ENCODE measurements around the gene DNAH14.
"Not testable (repeated sequence)": the region's sequence is repeated elsewhere in the genome, so short reads cannot be mapped to it uniquely, and the experiment has no call there.

The DNAH14 gene

DNA sequence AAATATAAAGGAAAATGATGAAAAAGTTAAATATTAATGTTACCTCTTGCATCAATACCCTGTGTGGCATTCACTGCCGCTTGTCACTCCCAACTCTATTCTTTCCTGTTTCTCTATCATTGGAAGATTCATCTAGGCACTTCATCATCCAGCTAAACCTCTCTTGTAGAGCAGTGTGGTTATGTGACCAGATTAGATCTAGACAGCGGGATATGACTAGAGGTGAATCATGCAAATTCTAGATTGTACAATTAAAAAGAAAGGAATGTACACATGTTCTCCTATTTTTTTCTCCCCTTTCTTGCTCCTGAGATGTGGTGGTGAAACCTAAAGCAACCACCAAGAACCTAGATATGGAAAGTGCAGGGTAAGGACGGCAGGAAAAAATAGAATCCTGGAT is 324.3 kb downstream of the DNAH14 start:
- peaks cover 11% of the 10 kb centered on the region for H3K27me3 Mint-ChIP-seq
- H3K27ac Mint-ChIP-seq: no peak overlapping the region
- DNase-seq: no peak
- no peak overlapping the region for H3K4me3 Mint-ChIP-seq
- no peaks in the 10 kb centered on the region for H3K4me1 Mint-ChIP-seq (ENCODE audit: low read depth)
- no peaks in the 10 kb centered on the region for H3K9me3 Mint-ChIP-seq
- H3K36me3 Mint-ChIP-seq (ENCODE audit: low read depth): no peaks in the 10 kb centered on the region

GRCh38 chr1:225254676-225255075 is 325.2 kb downstream of the DNAH14 start:
- H3K27ac Mint-ChIP-seq: no peak overlapping the region
- no peak overlapping the region for H3K4me3 Mint-ChIP-seq
- no peaks in the 10 kb centered on the region for H3K4me1 Mint-ChIP-seq (ENCODE audit: low read depth)
- no peak for DNase-seq
- H3K9me3 Mint-ChIP-seq: no peaks in the 10 kb centered on the region
- H3K27me3 Mint-ChIP-seq: peaks cover 13% of the 10 kb centered on the region
- no peaks in the 10 kb centered on the region for H3K36me3 Mint-ChIP-seq (ENCODE audit: low read depth)

DNA sequence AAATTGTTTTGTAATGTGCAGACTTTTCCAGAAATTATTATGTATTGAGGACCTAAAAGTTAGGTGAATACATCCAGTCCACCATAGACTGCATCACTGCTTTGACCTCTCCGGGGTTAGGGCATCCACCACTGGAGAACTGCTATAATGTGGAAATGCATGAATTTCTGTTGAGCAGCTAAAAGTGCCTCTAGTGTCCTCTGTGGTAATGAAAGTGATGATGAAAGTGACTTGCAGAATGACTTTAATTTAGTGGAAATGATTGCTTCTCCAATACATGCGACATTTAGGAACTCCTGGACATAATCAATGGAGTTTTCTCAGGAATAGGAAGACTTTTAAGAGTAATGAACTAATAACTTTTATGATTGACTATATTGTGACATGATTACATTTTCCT is 327.6 kb downstream of the DNAH14 start:
- Mint-ChIP-seq H3K9me3 (no peaks in the 10 kb centered on the region), H3K4me1 (ENCODE audit: low read depth) (no peaks in the 10 kb centered on the region), H3K4me3 (no peak overlapping the region), H3K36me3 (ENCODE audit: low read depth) (no peaks in the 10 kb centered on the region), H3K27ac (no peak overlapping the region), H3K27me3 (peaks cover 10% of the 10 kb centered on the region)
- no peak for DNase-seq

- Mint-ChIP-seq H3K27me3 (peaks cover 12% of the 10 kb centered on the region), H3K9me3 (no peaks in the 10 kb centered on the region), H3K4me1 (ENCODE audit: low read depth) (no peaks in the 10 kb centered on the region), H3K4me3 (no peak overlapping the region), H3K36me3 (ENCODE audit: low read depth) (no peaks in the 10 kb centered on the region), H3K27ac (no peak overlapping the region)
- DNase-seq: no peak
Measured at GRCh38 chr1:225258811-225259210, 329.3 kb downstream of the DNAH14 start.

- Mint-ChIP-seq H3K4me3 (no peak overlapping the region), H3K4me1 (ENCODE audit: low read depth) (no peaks in the 10 kb centered on the region), H3K27me3 (peaks cover 15% of the 10 kb centered on the region), H3K27ac (no peak overlapping the region), H3K36me3 (ENCODE audit: low read depth) (no peaks in the 10 kb centered on the region), H3K9me3 (no peaks in the 10 kb centered on the region)
- no peak for DNase-seq
Measured at GRCh38 chr1:225259542-225259941, 330.1 kb downstream of the DNAH14 start.

- Mint-ChIP-seq H3K27me3 (peaks cover 16% of the 10 kb centered on the region), H3K9me3 (no peaks in the 10 kb centered on the region), H3K4me3 (no peak overlapping the region), H3K36me3 (ENCODE audit: low read depth) (no peaks in the 10 kb centered on the region), H3K4me1 (ENCODE audit: low read depth) (no peaks in the 10 kb centered on the region), H3K27ac (no peak overlapping the region)
- no peak for DNase-seq
Measured at GRCh38 chr1:225260319-225260718, 330.8 kb downstream of the DNAH14 start.

GRCh38 chr1:225277445-225277844 is 348.0 kb downstream of the DNAH14 start:
- Mint-ChIP-seq H3K4me1 (ENCODE audit: low read depth) (no peaks in the 10 kb centered on the region), H3K4me3 (no peak overlapping the region), H3K36me3 (ENCODE audit: low read depth) (no peaks in the 10 kb centered on the region), H3K27ac (no peak overlapping the region), H3K27me3 (peaks cover 31% of the 10 kb centered on the region), H3K9me3 (peaks cover 12% of the 10 kb centered on the region)
- DNase-seq: no peak

GRCh38 chr1:225280563-225280962 is 351.1 kb downstream of the DNAH14 start:
- no peak overlapping the region for H3K4me3 Mint-ChIP-seq
- H3K27me3 Mint-ChIP-seq: peaks cover 22% of the 10 kb centered on the region
- H3K4me1 Mint-ChIP-seq (ENCODE audit: low read depth): no peaks in the 10 kb centered on the region
- peaks cover 12% of the 10 kb centered on the region for H3K9me3 Mint-ChIP-seq
- no peaks in the 10 kb centered on the region for H3K36me3 Mint-ChIP-seq (ENCODE audit: low read depth)
- no peak for DNase-seq
- no peak overlapping the region for H3K27ac Mint-ChIP-seq

- Mint-ChIP-seq H3K4me3 (no peak overlapping the region), H3K4me1 (ENCODE audit: low read depth) (no peaks in the 10 kb centered on the region), H3K27me3 (peaks cover 10% of the 10 kb centered on the region), H3K9me3 (peaks cover 16% of the 10 kb centered on the region), H3K27ac (no peak overlapping the region), H3K36me3 (ENCODE audit: low read depth) (no peaks in the 10 kb centered on the region)
- no peak for DNase-seq
Measured at GRCh38 chr1:225290244-225290643, 360.8 kb downstream of the DNAH14 start.

DNA sequence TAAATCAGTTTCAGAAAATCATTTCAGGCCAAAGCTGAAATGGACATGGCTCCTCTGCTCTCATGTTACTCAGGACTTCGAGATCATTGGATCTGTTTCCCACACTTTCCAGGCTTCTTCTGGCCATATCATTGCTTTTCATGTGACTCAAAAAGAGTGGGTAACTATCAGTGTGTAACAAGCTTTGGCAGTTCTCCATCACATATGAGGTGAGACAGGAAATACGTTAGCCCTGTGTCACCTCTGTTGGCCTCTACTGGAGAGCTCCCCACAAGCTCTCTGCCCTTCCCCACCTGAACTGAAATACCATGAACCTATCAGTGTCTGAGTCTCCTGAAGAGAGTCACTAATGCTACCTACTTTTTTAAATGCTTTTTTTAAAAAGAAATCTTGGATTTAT is 370.1 kb downstream of the DNAH14 start:
- H3K27ac Mint-ChIP-seq: no peak overlapping the region
- H3K4me3 Mint-ChIP-seq: no peak overlapping the region
- peaks cover 14% of the 10 kb centered on the region for H3K27me3 Mint-ChIP-seq
- no peaks in the 10 kb centered on the region for H3K4me1 Mint-ChIP-seq (ENCODE audit: low read depth)
- DNase-seq: no peak
- H3K9me3 Mint-ChIP-seq: peaks cover 19% of the 10 kb centered on the region
- H3K36me3 Mint-ChIP-seq (ENCODE audit: low read depth): no peaks in the 10 kb centered on the region

GRCh38 chr1:225300381-225300780 is 370.9 kb downstream of the DNAH14 start:
- H3K27me3 Mint-ChIP-seq: peaks cover 14% of the 10 kb centered on the region
- DNase-seq: no peak
- H3K9me3 Mint-ChIP-seq: peaks cover 12% of the 10 kb centered on the region
- H3K4me1 Mint-ChIP-seq (ENCODE audit: low read depth): no peaks in the 10 kb centered on the region
- H3K27ac Mint-ChIP-seq: no peak overlapping the region
- no peaks in the 10 kb centered on the region for H3K36me3 Mint-ChIP-seq (ENCODE audit: low read depth)
- H3K4me3 Mint-ChIP-seq: no peak overlapping the region

DNA sequence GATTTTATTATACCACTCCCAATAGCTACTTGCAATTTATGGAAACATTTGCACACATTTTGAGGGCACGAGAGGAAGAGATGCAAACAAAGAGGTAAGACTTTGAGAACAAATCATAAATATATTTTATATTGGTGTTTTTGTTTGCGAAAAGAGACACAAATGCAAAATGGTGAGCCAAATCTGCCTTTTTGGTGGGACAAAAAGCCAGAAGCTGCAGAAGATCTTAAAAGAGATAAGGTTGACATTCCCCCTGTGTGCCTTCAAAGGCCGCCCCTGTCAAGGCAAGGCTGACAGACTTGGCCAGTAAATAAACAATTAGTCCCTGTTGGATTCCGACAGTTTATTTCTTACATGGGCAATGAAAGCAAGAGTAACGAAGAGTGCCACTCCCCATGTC is 375.5 kb downstream of the DNAH14 start:
- peaks cover 6% of the 10 kb centered on the region for H3K27me3 Mint-ChIP-seq
- no peak overlapping the region for H3K27ac Mint-ChIP-seq
- H3K4me3 Mint-ChIP-seq: no peak overlapping the region
- no peak for DNase-seq
- no peaks in the 10 kb centered on the region for H3K4me1 Mint-ChIP-seq (ENCODE audit: low read depth)
- no peaks in the 10 kb centered on the region for H3K36me3 Mint-ChIP-seq (ENCODE audit: low read depth)
- no peaks in the 10 kb centered on the region for H3K9me3 Mint-ChIP-seq

DNA sequence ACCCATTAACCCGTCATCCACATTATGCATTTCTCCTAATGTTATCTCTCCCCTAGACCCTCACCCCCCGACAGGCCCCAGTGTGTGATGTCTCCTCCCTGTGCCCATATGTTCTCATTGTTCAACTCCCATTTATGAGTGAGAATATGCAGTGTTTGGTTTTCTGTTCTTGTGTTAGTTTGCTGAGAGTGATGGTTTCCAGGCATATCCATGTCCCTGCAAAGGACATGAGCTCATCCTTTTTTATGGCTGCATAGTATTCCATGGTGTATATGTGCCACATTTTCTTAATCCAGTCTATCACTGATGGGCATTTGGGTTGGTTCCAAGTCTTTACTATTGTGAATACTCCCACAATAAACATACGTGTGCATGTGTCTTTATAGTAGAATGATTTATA is 381.1 kb downstream of the DNAH14 start:
- not testable (repeated sequence) for H3K27ac Mint-ChIP-seq; H3K4me1 Mint-ChIP-seq (ENCODE audit: low read depth); H3K4me3 Mint-ChIP-seq; H3K27me3 Mint-ChIP-seq; DNase-seq; H3K36me3 Mint-ChIP-seq (ENCODE audit: low read depth); H3K9me3 Mint-ChIP-seq

DNA sequence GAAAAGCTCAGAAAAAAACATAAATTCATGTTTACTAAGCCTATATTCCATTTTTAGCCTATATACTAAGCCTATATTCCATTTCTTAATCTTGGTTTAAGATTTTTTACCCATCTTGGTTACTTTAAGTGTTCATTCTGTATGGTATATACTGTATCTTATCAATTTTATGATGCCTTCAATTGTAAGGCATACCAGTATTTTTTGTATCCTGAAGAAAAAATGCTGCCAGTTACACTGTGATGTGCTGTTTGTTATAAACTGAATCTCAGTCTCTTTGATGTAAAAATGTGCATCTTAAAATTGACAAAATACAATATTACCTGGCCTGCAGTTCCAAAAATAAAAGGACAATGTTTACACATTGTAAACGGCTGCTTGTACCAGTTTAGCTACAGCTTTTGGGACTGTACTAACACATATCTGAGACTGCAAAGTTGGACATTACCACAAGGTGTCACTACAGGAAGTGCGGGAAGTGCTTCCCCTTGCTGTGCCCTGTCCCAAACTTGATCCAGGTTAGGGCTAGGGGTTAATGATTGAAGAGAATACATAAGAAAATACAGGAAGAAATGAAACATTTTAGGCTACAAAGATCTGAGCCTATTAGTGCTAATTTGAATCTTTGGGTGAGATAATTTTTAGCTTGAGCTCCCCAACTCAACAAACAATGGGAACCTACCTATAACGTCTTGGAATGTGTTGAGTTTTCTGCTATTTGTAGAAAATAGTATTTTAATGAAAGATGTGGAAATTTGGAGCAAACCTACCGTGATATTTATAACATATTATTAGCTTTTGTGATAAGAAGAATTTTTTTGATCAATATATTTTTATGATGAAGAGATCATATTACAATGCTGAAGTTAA is 389.5 kb downstream of the DNAH14 start:
- Mint-ChIP-seq H3K27me3 (peaks cover 5% of the 10 kb centered on the region), H3K9me3 (no peaks in the 10 kb centered on the region), H3K4me1 (ENCODE audit: low read depth) (no peaks in the 10 kb centered on the region), H3K27ac (no peak overlapping the region), H3K4me3 (no peak overlapping the region), H3K36me3 (ENCODE audit: low read depth) (no peaks in the 10 kb centered on the region)
- DNase-seq: no peak

DNA sequence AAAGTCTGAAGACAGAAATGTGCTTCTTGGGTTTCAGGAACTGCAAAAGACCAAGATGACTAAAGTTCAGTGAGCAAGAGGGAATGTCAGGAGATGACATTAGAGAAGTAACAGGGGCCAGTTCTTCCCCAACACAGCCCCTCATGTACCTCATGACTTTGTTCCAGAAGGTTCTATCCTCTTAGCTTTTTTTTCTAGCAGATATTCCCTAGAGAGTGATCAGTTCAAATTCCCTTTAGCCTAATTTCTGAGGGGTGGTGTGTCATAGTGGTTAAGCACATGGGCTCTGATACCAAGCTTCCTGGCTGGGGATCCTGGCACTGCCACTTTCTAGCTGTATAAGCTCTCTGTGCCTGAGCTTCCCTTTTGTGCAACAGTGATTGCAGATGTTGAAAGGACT is 390.4 kb downstream of the DNAH14 start:
- Mint-ChIP-seq H3K4me1 (ENCODE audit: low read depth) (no peaks in the 10 kb centered on the region), H3K9me3 (no peaks in the 10 kb centered on the region), H3K36me3 (ENCODE audit: low read depth) (no peaks in the 10 kb centered on the region), H3K4me3 (no peak overlapping the region), H3K27me3 (peaks cover 5% of the 10 kb centered on the region), H3K27ac (no peak overlapping the region)
- no peak for DNase-seq

- H3K27me3 Mint-ChIP-seq: peaks cover 5% of the 10 kb centered on the region
- H3K9me3 Mint-ChIP-seq: no peaks in the 10 kb centered on the region
- DNase-seq: no peak
- H3K4me3 Mint-ChIP-seq: no peak overlapping the region
- H3K4me1 Mint-ChIP-seq (ENCODE audit: low read depth): no peaks in the 10 kb centered on the region
- no peak overlapping the region for H3K27ac Mint-ChIP-seq
- H3K36me3 Mint-ChIP-seq (ENCODE audit: low read depth): no peaks in the 10 kb centered on the region
Measured at GRCh38 chr1:225321784-225322183, 392.3 kb downstream of the DNAH14 start.

Data from activated T-cell treated with anti-CD3 and anti-CD28 coated beads, Interleukin-2, amount 50 U/mL, for 24 hours (primary cell).